ENCODE results near the gene CCDC9B.

DNA sequence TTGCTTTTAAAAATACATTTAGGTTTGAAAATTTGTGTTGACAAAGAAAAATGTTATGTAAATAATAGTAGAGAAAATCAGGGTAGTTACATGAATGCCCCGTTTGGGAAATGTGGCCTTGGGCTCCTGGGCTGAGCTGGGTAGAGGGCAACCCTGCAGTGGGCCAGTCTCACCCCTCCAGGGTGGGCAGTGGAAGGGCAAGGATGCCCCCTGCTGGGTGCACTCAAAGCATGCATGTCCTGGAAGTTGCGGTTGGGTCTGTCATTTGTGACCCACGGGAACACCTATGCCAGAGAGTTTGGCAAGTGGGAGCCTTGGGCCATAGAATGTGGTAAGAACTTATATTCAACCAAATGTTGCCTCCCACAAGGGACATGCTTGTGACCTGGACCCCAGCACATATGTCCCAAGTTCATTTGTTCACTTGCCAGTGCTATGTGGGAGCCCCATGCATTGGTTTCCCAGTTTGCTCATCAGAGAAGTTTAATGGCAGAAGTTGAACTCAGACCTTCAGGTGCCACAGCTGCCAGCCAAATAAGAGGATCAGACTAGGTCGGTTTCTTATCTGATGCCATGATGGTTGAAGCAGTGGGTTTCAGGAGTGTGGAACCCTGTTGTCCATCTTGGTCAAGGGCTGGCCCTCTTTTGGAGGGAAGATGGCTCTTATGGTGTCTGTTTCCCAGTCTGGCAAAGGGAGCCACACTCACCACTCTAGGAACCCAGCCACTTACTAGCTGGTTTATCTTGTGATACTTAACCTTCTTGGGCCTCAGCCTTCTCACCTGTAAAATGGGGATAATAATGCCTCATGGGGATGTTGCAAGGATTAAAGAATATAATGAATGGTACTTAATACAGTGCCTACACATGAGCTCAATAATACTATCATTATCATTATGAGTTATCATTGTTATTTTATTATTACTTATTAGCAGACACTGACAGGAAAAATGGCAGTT is 30.5 kb downstream of the CCDC9B start:
- TF ChIP-seq, protein P1, sequence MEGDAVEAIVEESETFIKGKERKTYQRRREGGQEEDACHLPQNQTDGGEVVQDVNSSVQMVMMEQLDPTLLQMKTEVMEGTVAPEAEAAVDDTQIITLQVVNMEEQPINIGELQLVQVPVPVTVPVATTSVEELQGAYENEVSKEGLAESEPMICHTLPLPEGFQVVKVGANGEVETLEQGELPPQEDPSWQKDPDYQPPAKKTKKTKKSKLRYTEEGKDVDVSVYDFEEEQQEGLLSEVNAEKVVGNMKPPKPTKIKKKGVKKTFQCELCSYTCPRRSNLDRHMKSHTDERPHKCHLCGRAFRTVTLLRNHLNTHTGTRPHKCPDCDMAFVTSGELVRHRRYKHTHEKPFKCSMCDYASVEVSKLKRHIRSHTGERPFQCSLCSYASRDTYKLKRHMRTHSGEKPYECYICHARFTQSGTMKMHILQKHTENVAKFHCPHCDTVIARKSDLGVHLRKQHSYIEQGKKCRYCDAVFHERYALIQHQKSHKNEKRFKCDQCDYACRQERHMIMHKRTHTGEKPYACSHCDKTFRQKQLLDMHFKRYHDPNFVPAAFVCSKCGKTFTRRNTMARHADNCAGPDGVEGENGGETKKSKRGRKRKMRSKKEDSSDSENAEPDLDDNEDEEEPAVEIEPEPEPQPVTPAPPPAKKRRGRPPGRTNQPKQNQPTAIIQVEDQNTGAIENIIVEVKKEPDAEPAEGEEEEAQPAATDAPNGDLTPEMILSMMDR (IDR thresholded peaks at IDR 0.05; ENCODE audit: insufficient read depth, low read depth, low read length): peak; percentile 59
- TF ChIP-seq EZH2 (IDR thresholded peaks at IDR 0.05; ENCODE audit: insufficient read depth, low read length): no peak

Measured in astrocyte (in vitro differentiated cells and primary cell).